Epithelial cell of esophagus (primary cell): Measurements from ENCODE around the gene FOCAD.
"Not testable (repeated sequence)": the region's sequence is repeated elsewhere in the genome, so short reads cannot be mapped to it uniquely, and the experiment has no call there.

Experiments used
- DNase-seq: peaks from one replicate; pipeline ENCODE4 v3.0.0; 2010; ENCODE audit warnings: low read depth
- H3K4me3 ChIP-seq: 2 replicates; pipeline ENCODE4 v1.5.1; 2011; ENCODE audit warnings: mild to moderate bottlenecking, low read length, control low read depth
- CTCF ChIP-seq: IDR thresholded peaks from 2 replicates; pipeline ENCODE4 v1.5.1; 2011; ENCODE audit warnings: low read depth, mild to moderate bottlenecking, low read length, control low read depth, inconsistent platforms; ENCODE audit not compliant: insufficient read depth; ENCODE audit errors: missing control alignments

The FOCAD gene

DNA sequence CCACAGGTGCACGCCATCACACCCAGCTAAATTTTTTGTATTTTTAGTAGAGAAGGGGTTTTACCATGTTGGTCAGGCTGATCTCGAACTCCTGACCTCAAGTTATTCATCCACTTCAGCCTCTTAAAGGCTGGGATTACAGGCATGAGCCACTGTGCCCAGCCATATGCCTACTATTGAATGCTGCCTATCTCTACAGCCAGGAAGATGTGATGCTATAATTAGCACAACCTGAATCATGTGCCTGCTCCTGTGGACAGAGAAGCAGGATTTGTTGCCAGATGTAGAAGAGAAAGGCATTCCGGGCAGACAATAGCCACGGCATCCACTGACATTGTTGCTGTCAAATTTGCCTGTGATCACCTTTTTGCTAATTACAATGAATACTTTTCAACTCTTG, 37.4 kb upstream of the FOCAD start:
- H3K4me3 ChIP-seq, result no peak overlapping the region
- TF ChIP-seq CTCF, result no peak
- peak; percentile 10 for DNase-seq

DNA sequence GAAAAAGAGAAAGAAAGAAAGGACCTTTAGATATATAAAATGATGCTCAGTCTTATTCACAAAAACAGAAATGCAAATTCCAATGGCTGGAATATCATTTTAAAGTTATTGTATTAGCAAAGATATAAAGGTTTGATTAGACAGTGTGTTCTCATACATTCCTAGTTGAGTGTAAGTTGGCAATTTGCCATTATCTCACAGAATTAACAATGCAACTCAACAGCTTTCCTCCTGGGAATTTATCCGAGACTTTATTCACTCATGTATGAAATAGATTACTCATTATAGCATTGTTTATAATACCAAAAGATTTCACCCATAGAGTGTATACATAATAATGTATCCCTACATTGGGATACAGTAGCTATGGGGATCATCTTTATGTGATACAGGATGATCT, 34.7 kb upstream of the FOCAD start:
- peak; percentile 59 for DNase-seq
- no peak for TF ChIP-seq CTCF
- no peak overlapping the region for H3K4me3 ChIP-seq

- TF ChIP-seq CTCF, result no peak
- no peak overlapping the region for H3K4me3 ChIP-seq
- no peak for DNase-seq
Observed at GRCh38 chr9:20650313-20650712, 33.7 kb upstream of the FOCAD start.

GRCh38 chr9:20650750-20651299, 33.2 kb upstream of the FOCAD start:
- no peak overlapping the region for H3K4me3 ChIP-seq
- no peak for DNase-seq
- TF ChIP-seq CTCF, result no peak

DNA sequence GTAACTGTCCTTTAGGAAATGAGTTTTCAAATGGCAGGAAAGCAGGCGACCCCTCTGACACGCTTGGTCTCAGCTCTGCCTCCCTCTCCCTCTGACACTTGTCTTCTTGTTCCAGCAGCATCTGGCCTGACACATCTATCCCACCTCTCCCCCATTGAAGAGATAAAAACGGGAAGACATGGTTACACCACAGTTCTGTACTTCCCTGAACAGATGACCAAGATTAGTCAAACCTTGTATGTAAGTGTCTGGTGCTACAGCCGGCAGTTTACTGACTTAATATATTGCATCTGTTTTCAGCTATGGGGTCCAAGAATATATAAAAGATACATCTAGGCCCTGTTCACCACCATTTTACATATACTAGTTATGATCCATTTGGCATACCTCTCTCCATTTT, 32.1 kb upstream of the FOCAD start:
- no peak overlapping the region for H3K4me3 ChIP-seq
- no peak for DNase-seq
- TF ChIP-seq CTCF, result no peak

- H3K4me3 ChIP-seq, result peak overlapping the region; percentile 44
- DNase-seq, result not testable (repeated sequence)
Observed at GRCh38 chr9:20658246-20658667, 25.8 kb upstream of the FOCAD start.

DNA sequence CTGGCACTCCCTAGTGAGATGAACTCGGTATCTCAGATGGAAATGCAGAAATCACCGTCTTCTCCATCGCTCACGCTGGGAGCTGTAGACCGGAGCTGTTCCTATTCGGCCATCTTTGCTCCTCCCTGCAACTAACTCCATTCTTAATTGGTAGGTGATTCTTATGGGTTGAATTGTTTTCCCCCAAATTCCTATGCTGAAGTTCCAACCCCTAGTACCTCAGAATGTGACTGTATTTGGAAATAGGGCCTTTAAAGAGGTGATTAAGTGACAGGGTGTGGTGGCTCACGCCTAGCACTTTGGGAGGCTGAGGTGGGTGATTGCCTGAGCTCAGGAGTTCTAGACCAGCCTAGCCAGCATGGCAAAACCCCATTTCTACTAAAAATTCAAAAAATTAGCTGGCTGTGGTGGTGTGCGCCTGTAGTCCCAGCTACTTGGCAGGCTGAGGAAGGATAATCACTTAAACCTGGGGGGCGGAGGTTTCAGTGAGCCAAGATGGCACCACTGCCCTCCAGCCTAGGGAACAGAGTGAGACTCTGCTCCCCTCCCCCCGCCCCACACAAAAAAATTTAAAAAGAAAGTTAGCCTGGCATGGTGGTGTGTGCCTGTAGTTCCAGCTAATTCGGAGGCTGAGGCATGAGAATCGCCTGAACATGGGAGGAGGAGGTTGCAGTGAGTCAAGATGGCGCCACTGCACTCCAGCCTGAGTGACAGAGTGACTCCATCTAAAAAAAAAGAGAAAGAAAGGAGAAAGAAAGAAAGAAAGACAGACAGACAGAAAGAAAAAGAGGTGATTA, 25.2 kb upstream of the FOCAD start:
- peak overlapping the region; percentile 44 for H3K4me3 ChIP-seq
- TF ChIP-seq CTCF, result no peak
- DNase-seq, result peak; percentile 8
